ENCODE data around the gene NMT1. TPM values are rescaled to one million over a fixed set of nuclear protein-coding genes. Genes with fewer than 3 reads are reported as not detected.

The NMT1 gene
- total RNA-seq, 1 donor from 2014 or later: 118 TPM

DNA sequence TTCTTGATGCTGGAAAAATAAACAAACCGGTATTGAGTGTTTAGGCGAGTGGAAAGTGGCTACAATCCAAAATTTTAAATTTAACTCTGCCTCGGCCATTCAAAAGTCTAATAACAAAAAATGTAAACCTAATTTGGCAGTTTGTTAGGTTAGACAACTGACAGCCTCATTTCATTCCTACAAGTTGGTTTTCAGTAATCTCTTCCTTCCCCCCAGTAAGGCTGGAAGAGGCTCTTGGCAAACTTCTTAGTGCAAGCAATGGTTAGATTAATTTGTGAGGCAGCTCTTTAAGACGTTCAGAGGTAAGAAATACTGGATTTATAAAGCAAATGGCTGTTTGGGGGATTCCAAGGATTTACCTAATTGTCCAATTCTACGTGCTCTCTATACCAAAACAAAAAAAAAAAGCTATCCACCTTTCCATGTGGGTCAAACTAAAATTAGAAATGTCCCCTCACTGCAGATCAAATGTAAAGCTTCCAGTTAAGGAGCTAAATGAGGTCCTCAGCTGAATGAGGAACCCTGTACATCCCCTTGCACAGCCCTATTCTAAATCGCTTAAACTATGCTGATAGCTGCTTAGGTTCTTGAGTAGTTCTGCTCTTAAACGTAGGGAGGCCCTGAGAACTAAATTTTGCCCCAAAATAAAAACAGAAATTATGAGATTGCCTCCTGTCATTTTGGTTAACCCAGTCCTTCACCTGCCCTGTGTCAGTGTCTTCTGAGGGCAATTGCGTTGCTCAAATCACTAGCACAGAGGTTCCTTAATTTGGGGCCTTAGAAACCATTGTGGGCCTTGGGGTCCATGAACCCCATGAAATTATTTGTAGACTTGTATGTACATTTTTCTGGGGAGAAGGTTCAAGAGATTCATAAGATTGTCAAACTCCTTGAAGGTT, 90.0 kb downstream of the NMT1 start:
- peak overlapping the region; percentile 83 for H3K4me3 Mint-ChIP-seq
- no peak for DNase-seq (ENCODE audit: low read depth, low spot score)
- no peaks in the 10 kb centered on the region for H3K36me3 Mint-ChIP-seq (ENCODE audit: low read depth)
- peaks cover 17% of the 10 kb centered on the region for H3K27me3 Mint-ChIP-seq (ENCODE audit: low read depth)
- H3K27ac Mint-ChIP-seq (ENCODE audit: unreplicated experiment): no peak overlapping the region
- TF ChIP-seq, protein P1, sequence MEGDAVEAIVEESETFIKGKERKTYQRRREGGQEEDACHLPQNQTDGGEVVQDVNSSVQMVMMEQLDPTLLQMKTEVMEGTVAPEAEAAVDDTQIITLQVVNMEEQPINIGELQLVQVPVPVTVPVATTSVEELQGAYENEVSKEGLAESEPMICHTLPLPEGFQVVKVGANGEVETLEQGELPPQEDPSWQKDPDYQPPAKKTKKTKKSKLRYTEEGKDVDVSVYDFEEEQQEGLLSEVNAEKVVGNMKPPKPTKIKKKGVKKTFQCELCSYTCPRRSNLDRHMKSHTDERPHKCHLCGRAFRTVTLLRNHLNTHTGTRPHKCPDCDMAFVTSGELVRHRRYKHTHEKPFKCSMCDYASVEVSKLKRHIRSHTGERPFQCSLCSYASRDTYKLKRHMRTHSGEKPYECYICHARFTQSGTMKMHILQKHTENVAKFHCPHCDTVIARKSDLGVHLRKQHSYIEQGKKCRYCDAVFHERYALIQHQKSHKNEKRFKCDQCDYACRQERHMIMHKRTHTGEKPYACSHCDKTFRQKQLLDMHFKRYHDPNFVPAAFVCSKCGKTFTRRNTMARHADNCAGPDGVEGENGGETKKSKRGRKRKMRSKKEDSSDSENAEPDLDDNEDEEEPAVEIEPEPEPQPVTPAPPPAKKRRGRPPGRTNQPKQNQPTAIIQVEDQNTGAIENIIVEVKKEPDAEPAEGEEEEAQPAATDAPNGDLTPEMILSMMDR (conservative IDR thresholded peaks at IDR 0.05): no peak
- no peaks in the 10 kb centered on the region for H3K9me3 Mint-ChIP-seq
- peaks cover 53% of the 10 kb centered on the region for H3K4me1 Mint-ChIP-seq

DNA sequence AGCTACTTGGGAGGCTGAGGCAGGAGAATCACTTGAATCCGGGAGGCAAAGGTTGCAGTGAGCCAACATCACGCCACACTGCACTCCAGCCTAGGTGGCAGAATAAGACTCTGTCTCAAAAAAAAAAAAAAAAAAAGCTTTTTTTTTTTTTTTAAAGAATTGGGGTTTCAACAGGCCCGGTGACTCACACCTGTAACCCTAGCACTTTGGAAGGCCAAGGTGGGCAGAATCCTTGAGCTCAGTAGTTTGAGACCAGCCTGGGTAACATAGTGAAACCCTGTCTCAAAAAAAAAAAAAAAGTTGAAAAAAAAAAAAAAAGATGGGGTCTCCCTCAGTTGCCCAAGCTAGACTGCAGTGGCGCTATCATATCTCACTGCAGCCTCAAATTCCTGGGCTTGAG, 93.9 kb downstream of the NMT1 start:
- Mint-ChIP-seq H3K9me3 (no peaks in the 10 kb centered on the region), H3K4me3 (peak overlapping the region; percentile 52), H3K36me3 (ENCODE audit: low read depth) (peaks cover 4% of the 10 kb centered on the region), H3K4me1 (peaks cover 38% of the 10 kb centered on the region), H3K27me3 (ENCODE audit: low read depth) (no peaks in the 10 kb centered on the region), H3K27ac (ENCODE audit: unreplicated experiment) (no peak overlapping the region)
- TF ChIP-seq, protein P1 (conservative IDR thresholded peaks at IDR 0.05): no peak
- DNase-seq (ENCODE audit: low read depth, low spot score): no peak

DNA sequence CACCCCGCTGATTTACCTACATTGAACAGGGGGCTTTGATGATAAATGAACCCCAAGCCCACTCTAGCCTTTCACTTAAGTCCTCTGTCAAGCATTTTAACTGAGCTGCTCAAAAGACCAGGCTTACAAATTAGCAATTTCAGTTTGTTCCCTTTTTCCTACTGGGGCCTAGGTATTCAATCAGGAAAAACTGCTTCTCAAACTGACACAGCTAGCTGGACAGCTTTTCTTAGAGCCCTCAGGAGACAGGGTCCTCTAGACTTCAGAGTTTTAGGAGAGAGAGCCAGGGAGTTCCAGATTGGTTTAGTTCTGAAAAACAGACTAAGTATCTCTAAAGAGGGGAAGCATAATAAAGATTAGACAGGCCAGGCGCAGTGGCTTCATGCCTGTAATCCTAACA, 94.4 kb downstream of the NMT1 start:
- Mint-ChIP-seq H3K27me3 (ENCODE audit: low read depth) (no peaks in the 10 kb centered on the region), H3K4me1 (peaks cover 36% of the 10 kb centered on the region), H3K4me3 (peak overlapping the region; percentile 52), H3K27ac (ENCODE audit: unreplicated experiment) (peak overlapping the region; percentile 38), H3K36me3 (ENCODE audit: low read depth) (peaks cover 4% of the 10 kb centered on the region), H3K9me3 (no peaks in the 10 kb centered on the region)
- DNase-seq (ENCODE audit: low read depth, low spot score): no peak
- TF ChIP-seq, protein P1 (conservative IDR thresholded peaks at IDR 0.05): no peak

DNA sequence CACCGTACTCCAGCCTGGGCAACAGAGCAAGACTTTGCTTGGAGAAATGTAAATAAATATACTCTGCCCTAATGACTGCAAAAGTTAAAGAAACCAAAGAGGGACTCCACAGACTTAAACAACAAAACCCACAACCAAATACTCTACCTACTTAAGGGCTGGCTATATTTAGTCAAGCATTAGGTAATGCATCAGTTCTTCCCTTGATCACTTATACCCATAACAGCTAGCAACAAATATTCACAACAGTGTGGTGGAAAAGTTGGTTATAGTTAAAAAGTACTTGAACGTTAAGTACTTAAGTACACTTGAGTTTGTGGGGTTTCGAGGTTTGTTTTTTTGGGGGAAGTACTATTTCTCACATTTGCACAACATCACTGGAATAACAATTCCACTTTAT, 95.1 kb downstream of the NMT1 start:
- TF ChIP-seq, protein P1 (conservative IDR thresholded peaks at IDR 0.05): no peak
- H3K27ac Mint-ChIP-seq (ENCODE audit: unreplicated experiment): no peak overlapping the region
- H3K4me1 Mint-ChIP-seq: peaks cover 28% of the 10 kb centered on the region
- peak overlapping the region; percentile 65 for H3K4me3 Mint-ChIP-seq
- no peaks in the 10 kb centered on the region for H3K9me3 Mint-ChIP-seq
- H3K27me3 Mint-ChIP-seq (ENCODE audit: low read depth): no peaks in the 10 kb centered on the region
- no peak for DNase-seq (ENCODE audit: low read depth, low spot score)
- peaks cover 4% of the 10 kb centered on the region for H3K36me3 Mint-ChIP-seq (ENCODE audit: low read depth)

Small RNAs within 50 kb of the gene (microRNA-seq; reads per million reads assigned to microRNA genes)
- gene MIR6784: not detected

Other genes starting within 250 kb of the NMT1 start
- gene GJC1, start 231.0 kb upstream of the NMT1 start, total RNA-seq: 143 and 145 TPM in 2 replicates
- not detected in 2 replicates for gene HIGD1B, start 213.4 kb upstream of the NMT1 start, total RNA-seq
- 192 and 196 TPM in 2 replicates for gene EFTUD2, start 161.9 kb upstream of the NMT1 start, total RNA-seq
- not detected in 2 replicates for gene GFAP, start 145.8 kb upstream of the NMT1 start, total RNA-seq
- 87.3 and 93.1 TPM in 2 replicates for gene KIF18B, start 113.5 kb upstream of the NMT1 start, total RNA-seq
- gene C1QL1, start 93.0 kb upstream of the NMT1 start, total RNA-seq: 7.1 and 7.7 TPM in 2 replicates
- 89.6 and 91.8 TPM in 2 replicates for gene DCAKD, start 9.7 kb upstream of the NMT1 start, total RNA-seq
- gene PLCD3, start 71.2 kb downstream of the NMT1 start, total RNA-seq: 34.2 and 36.5 TPM in 2 replicates
- 5.4 and 5.5 TPM in 2 replicates for gene ACBD4, start 74.4 kb downstream of the NMT1 start, total RNA-seq
- gene HEXIM1, start 87.2 kb downstream of the NMT1 start, total RNA-seq: 28.9 and 29.5 TPM in 2 replicates
- 9.5 and 10.4 TPM in 2 replicates for gene HEXIM2, start 100.6 kb downstream of the NMT1 start, total RNA-seq
- 1.1 and 1.2 TPM in 2 replicates for gene FMNL1, start 160.6 kb downstream of the NMT1 start, total RNA-seq
- gene SPATA32, start 200.8 kb downstream of the NMT1 start, total RNA-seq: 0.23 and 0.25 TPM in 2 replicates

Data from neural crest cell (in vitro differentiated cells).